Neuron (in vitro differentiated cells): ENCODE measurements around the gene SLC34A3.

ENCODE experiments used
- H2AFZ ChIP-seq: one replicate; pipeline ENCODE4 v1.6.1; 2013; ENCODE audit warnings: low read depth, mild to moderate bottlenecking, inconsistent platforms, low read length, moderate library complexity
- H3K27me3 ChIP-seq: one replicate; pipeline ENCODE4 v1.6.1; 2013; ENCODE audit warnings: low read length; ENCODE audit not compliant: insufficient read depth
- H3K36me3 ChIP-seq: one replicate; pipeline ENCODE4 v1.6.1; 2013; ENCODE audit warnings: low read length; ENCODE audit not compliant: insufficient read depth
- H3K4me1 ChIP-seq: one replicate; pipeline ENCODE4 v1.6.1; 2013; ENCODE audit warnings: low read length; ENCODE audit not compliant: insufficient read depth
- H3K4me3 ChIP-seq: 2 replicates; pipeline ENCODE4 v1.5.1; 2013; ENCODE audit warnings: mild to moderate bottlenecking, low read length, moderate library complexity
- H3K9me3 ChIP-seq: one replicate; pipeline ENCODE4 v1.6.1; 2013; ENCODE audit warnings: low read length

The SLC34A3 gene

DNA sequence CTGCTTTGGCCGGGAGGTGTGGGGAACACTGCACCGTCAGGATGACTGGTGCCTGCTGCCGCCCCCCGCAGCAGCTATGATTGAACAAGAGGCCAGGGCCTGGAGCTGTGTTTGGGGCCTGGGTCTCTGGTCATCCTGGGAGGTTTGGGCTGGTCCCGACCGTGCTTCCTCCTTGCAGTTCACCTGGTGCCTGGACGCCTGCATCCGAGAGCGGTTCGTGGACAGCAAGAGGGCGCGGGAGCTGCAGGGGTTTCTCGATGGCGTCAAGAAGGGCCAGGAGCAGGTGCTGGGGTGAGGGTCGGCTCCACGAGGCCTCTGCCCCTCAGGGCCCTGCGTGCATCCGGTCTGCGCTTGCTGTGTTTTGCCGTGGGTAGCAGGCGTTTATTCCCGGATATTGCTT lies 33.4 kb downstream of the SLC34A3 start:
- no peak overlapping the region for H3K4me3 ChIP-seq
- no peaks in the 10 kb centered on the region for H3K27me3 ChIP-seq
- H3K9me3 ChIP-seq: no peaks in the 10 kb centered on the region
- H3K4me1 ChIP-seq: no peaks in the 10 kb centered on the region
- no peak overlapping the region for H2AFZ ChIP-seq
- peaks cover 53% of the 10 kb centered on the region for H3K36me3 ChIP-seq

- Histone ChIP-seq H3K27me3 (no peaks in the 10 kb centered on the region), H3K36me3 (peaks cover 58% of the 10 kb centered on the region), H3K4me3 (no peak overlapping the region), H2AFZ (no peak overlapping the region), H3K9me3 (no peaks in the 10 kb centered on the region), H3K4me1 (no peaks in the 10 kb centered on the region)
Observed at GRCh38 chr9:137265496-137266161, 34.9 kb downstream of the SLC34A3 start.

DNA sequence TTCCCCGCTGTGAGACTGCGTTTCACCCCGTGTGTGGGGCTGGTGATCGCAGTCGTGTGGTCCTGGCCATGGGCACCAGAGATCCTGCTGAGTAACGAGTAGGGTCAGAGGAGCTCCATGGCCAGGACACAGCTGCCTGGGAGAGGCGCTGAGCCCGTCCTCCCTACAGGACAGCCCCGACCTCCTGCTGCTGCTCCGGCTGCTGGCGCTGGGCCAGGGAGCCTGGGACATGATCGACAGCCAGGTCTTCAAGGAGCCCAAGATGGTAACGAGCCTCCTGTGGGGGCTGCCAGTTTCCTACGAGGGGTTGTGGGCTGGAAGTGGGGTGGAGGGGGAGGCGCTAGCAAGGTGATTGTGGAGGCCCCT lies 35.4 kb downstream of the SLC34A3 start:
- Histone ChIP-seq H3K4me3 (no peak overlapping the region), H3K9me3 (no peaks in the 10 kb centered on the region), H3K4me1 (no peaks in the 10 kb centered on the region), H2AFZ (no peak overlapping the region), H3K36me3 (peaks cover 58% of the 10 kb centered on the region), H3K27me3 (no peaks in the 10 kb centered on the region)

DNA sequence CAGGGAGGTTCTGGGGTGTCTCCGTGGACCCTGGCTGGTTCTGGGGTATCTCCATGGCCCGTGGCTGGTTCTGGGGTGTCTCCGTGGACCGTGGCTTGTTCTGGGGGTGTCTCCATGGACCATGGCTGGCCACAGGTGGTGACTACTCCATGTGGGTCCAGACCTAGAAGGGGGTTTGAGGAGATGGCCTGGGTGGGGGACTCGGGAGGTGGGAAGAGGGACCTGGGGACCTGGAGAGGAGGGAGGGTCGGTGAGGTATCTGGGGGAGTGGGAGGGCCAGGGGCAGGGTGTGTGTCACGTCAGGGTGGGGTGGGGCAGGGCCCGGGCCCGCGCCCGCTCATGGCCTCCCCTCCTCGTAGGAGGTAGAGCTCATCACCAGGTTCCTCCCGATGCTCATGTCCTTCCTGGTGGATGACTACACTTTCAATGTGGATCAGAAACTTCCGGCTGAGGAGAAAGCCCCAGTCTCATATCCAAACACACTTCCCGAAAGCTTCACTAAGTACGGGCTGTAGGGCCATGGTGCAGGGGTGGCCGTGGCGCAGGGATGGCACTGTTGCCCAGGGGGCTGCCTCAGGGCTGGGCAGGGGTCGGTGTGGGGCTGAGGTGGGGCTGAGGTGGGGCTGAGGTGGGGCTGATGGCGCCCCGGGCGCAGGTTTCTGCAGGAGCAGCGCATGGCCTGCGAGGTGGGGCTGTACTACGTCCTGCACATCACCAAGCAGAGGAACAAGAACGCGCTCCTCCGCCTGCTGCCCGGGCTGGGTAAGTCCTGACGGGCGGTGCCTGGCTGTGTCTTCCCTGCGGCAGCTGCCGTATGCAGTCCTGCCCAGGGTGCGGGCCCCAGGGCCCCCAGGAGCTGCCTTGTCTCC lies 36.1 kb downstream of the SLC34A3 start:
- no peaks in the 10 kb centered on the region for H3K4me1 ChIP-seq
- H3K36me3 ChIP-seq: peaks cover 59% of the 10 kb centered on the region
- no peaks in the 10 kb centered on the region for H3K27me3 ChIP-seq
- no peak overlapping the region for H3K4me3 ChIP-seq
- H3K9me3 ChIP-seq: no peaks in the 10 kb centered on the region
- H2AFZ ChIP-seq: no peak overlapping the region

GRCh38 chr9:137267933-137268355 lies 37.2 kb downstream of the SLC34A3 start:
- H3K9me3 ChIP-seq: no peaks in the 10 kb centered on the region
- H2AFZ ChIP-seq: no peak overlapping the region
- H3K4me3 ChIP-seq: no peak overlapping the region
- H3K27me3 ChIP-seq: no peaks in the 10 kb centered on the region
- peaks cover 68% of the 10 kb centered on the region for H3K36me3 ChIP-seq
- H3K4me1 ChIP-seq: no peaks in the 10 kb centered on the region

DNA sequence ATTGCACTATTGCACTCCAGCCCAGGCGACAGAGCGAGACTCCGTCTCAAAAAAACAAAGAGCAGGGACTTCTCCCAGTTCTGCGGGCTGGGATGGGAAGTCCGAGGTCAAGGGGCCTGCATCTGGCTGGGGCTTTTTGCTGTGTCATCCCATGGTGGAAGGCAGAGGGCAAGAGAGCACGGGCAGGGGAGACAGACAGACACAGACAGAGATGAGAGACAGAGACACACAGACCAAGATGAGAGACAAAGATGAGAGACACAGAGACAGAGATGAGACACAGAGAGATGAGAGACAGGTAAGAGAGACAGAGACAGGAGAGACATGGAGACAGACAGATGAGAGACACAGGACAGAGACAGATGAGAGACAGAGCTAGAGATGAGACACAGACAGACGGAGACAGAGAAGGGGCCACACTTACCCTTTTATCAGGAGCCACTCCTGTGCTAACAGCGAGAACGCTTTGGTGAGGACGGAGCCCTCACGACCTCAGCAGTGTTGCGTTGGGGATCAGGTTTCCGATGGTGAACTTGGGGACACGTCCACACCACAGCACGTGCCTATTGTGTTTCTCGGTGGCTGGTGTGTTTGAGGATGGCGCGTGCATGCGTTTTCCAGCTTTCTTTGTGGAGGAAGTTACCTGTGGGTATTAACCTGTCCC lies 38.0 kb downstream of the SLC34A3 start:
- Histone ChIP-seq H3K36me3 (peaks cover 69% of the 10 kb centered on the region), H3K4me1 (no peaks in the 10 kb centered on the region), H3K4me3 (no peak overlapping the region), H2AFZ (no peak overlapping the region), H3K27me3 (no peaks in the 10 kb centered on the region), H3K9me3 (no peaks in the 10 kb centered on the region)

DNA sequence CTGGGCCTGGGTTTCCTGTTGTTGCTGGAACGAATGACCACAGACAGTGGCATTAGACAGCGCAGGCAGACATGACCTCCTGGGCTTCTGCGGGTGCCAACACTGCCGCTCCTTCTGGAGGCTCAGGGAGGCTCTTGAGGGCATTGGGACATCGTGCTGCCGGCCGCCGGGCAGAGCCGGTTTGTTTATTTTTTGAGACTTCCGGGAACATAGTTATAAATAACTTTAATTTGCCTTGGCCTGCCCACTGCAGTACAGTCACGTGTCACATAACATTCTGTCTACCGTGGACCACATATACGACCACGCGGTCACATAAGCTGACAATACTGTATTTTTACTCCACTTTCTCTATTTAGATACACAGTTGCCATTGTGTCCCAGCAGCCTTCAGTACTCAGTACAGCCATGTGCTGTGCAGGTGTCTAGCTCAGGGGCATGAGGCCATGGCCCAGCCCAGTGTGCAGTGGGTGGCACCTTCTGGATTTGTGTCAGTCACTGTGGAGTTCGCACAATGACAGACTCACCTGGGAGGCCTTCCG lies 38.6 kb downstream of the SLC34A3 start:
- H3K4me3 ChIP-seq: no peak overlapping the region
- peaks cover 70% of the 10 kb centered on the region for H3K36me3 ChIP-seq
- no peaks in the 10 kb centered on the region for H3K9me3 ChIP-seq
- no peaks in the 10 kb centered on the region for H3K4me1 ChIP-seq
- H3K27me3 ChIP-seq: no peaks in the 10 kb centered on the region
- H2AFZ ChIP-seq: no peak overlapping the region

DNA sequence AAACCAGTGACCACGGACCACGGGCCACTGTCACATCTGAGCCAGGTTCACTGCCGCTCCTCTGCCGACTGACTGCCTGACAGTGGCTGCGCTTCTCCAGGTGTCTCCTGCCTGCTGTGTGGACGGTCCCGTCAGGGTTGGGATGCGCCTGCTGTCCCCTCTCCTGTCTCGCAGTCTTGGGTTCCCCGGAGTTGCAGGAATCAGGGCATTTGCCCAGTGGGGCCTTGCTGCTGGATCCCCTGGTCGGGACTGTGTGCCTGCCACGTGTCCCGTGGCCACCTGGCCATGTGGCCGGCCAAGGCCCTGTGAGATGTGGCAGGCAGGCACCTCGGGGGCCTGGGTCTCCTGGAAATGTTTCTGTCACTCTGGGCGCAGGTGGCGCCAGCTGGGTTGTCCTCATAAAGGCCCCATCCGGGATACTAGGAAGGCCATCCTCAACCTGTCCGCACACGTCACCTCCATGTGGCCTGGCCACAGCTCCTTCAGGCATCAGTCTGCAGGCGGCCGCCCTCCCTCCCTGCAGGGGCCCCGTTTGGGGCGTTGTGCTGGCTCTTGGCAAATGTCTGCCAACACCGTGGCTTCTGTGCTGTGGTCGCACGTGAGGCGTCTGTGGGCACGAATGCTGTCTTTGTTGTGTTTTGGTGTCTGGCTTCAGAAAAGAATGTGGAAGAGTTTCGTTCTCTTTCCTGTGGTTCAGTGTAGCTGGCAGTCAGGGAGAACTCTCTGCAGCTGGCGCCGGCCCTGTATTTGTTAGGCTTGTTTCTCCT lies 40.4 kb downstream of the SLC34A3 start:
- Histone ChIP-seq H3K4me3 (no peak overlapping the region), H3K9me3 (no peaks in the 10 kb centered on the region), H3K4me1 (no peaks in the 10 kb centered on the region), H3K27me3 (no peaks in the 10 kb centered on the region), H2AFZ (no peak overlapping the region), H3K36me3 (peaks cover 62% of the 10 kb centered on the region)

- Histone ChIP-seq H3K9me3 (no peaks in the 10 kb centered on the region), H3K27me3 (no peaks in the 10 kb centered on the region), H3K36me3 (peaks cover 56% of the 10 kb centered on the region)
Observed at GRCh38 chr9:137271696-137272076, 41.0 kb downstream of the SLC34A3 start.

GRCh38 chr9:137272241-137273094 lies 41.8 kb downstream of the SLC34A3 start:
- peaks cover 48% of the 10 kb centered on the region for H3K36me3 ChIP-seq
- H3K9me3 ChIP-seq: no peaks in the 10 kb centered on the region
- no peaks in the 10 kb centered on the region for H3K4me1 ChIP-seq
- H3K4me3 ChIP-seq: no peak overlapping the region
- H3K27me3 ChIP-seq: no peaks in the 10 kb centered on the region
- no peak overlapping the region for H2AFZ ChIP-seq

More at GRCh38 chr9:137271696-137272076, 41.0 kb downstream of the SLC34A3 start:
- Histone ChIP-seq H3K4me3 (no peak overlapping the region), H2AFZ (no peak overlapping the region), H3K4me1 (no peaks in the 10 kb centered on the region)

- H3K27me3 ChIP-seq: no peaks in the 10 kb centered on the region
- no peak overlapping the region for H2AFZ ChIP-seq
- peaks cover 42% of the 10 kb centered on the region for H3K36me3 ChIP-seq
- H3K4me3 ChIP-seq: no peak overlapping the region
- no peaks in the 10 kb centered on the region for H3K4me1 ChIP-seq
- H3K9me3 ChIP-seq: no peaks in the 10 kb centered on the region
Observed at GRCh38 chr9:137273095-137273490, 42.4 kb downstream of the SLC34A3 start.
